GM21717 (cell line): ENCODE measurements around the gene GET4.

Experiments
- ATAC-seq: cut with Tn5 transposase; IDR thresholded peaks from one replicate; pipeline ENCODE4 v1.9.1; 2021; ENCODE audit warnings: mild to moderate bottlenecking, moderate library complexity; ENCODE audit not compliant: unreplicated experiment

Gene GET4

DNA sequence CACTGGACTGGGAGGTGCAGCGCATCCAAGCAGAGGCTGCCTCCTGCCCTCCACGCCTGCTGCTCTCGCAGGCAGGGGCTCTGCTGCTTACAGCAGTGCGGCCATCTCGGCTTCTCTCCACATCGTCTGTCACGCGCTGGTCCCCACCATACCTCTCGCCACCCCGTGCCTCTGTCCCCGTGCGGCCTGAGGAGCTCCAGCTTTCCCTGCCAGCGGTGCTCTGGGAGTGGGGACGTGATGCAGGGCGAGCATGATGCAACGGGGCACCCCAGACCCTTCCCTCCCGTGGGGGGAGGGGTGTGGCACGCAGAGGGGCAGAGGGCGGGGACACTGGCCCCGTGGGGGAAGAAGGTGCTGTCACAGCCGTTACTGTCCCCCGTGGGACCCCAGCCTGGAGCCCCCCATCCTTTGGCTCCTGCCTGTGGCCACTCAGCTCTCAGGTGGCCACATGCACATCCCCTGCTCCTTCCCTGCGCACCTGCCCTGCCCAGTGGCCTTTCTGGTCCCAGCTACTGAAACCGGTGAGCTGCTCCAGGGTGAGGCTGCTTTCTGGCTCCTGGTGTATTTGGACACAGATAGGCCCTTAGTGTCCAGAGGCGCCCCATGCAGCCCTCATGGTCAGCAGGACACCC, 9.0 kb downstream of the GET4 start:
- ATAC-seq = no peak

GRCh38 chr7:885893-886625, 9.7 kb downstream of the GET4 start:
- ATAC-seq = no peak

DNA sequence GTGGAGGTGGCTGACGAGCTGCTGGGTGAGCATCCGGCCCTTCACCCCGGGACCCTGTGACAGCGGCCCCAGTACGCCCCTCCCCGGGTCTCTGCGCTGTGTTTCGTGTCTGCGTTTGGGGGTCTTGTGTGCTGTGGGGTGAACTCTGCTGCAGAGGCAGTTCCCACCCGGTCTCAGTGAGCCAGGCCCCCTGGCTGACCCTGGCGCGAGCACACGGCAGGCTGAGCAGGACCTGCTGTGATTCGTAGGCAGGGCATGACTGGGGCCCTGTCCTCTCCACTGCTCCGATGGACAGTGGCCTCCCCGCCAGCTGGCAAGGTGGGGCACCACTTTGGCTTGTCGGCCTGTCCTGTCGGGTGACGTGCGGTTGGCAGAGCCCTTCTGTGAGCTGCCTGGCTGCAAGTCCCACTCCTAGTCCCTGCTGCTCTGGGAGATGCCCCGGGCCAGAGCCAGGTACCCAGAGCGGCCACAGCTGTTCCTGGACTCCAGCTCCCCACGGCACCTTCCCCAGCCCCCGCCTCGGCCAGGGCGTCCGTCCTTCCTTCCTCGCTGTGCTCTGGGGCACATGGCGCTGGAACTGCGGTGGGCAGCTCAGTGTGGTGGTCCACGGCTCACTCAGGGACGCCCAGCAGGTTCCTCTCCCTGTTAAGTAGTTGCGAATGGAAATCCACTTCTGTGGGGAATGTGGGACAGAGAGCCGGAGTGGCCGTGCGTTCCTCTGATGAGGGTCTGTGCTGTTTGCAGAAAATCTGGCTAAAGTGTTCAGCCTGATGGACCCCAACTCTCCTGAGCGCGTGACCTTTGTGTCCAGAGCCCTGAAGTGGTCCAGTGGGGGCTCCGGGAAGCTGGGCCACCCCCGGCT, 10.5 kb downstream of the GET4 start:
- ATAC-seq = no peak

GRCh38 chr7:887488-887820, 11.1 kb downstream of the GET4 start:
- no peak for ATAC-seq

- ATAC-seq = no peak
These were observed 12.0 kb downstream of the GET4 start for GRCh38 chr7:888081-889024.

- ATAC-seq = no peak
These were observed 12.7 kb downstream of the GET4 start for GRCh38 chr7:889025-889390.

- ATAC-seq = no peak
These were observed 13.0 kb downstream of the GET4 start for GRCh38 chr7:889391-889790.

DNA sequence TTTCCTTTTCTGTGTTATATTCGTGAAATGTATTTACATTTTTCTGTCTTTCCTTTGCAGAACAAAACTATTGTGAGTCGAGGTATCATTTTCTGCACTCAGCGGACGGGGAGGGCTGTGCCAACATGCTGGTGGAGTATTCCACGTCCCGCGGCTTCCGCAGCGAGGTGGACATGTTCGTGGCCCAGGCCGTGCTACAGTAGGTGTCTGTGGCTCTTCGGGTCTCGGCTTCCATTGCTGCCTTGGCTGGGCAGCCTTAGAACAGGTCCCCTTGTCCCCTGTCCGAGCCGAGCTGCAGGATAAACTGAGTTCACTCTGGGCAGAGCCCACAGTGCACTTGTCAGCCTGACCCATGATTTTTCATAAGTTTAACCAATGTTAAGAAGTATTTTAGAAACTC, 14.5 kb downstream of the GET4 start:
- no peak for ATAC-seq

DNA sequence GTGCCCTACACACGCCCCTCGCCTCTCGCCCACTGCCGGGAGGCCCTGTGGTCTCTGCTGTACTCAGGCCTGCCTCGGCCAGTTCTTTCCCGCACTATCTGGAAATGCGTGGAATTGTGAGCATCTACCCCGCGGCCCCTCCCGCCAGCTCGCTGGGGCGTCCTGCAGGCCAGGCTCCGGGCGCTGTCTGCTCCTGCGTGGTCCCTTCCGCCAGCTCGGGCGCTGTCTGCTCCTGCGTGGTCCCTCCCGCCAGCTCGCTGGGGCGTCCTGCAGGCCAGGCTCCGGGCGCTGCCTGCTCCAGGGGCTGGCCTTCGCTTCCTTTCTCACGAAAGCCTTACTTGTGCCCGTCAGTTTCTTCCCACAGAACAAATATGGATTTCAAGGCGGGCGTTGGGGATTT, 14.9 kb downstream of the GET4 start:
- ATAC-seq = no peak

DNA sequence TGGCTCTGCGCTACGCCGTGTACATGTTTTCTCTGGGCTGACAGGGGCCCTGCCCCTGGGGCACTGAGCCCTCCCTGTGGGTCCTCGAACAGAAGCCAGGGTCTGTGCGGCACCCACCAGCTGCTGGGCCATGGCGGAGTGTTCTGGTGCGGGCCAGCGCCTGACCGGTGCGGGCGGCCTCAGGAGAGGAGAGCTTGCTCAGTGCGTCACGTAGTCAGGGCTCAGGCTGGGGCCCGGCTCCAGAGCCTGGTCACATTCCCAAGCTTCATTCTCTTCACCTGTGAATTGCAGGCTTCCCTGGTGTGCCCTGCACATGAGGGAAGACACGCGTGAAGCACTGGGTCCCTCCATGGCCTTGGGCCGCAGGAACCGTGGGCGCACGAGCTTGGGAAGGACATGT, 15.5 kb downstream of the GET4 start:
- no peak for ATAC-seq

DNA sequence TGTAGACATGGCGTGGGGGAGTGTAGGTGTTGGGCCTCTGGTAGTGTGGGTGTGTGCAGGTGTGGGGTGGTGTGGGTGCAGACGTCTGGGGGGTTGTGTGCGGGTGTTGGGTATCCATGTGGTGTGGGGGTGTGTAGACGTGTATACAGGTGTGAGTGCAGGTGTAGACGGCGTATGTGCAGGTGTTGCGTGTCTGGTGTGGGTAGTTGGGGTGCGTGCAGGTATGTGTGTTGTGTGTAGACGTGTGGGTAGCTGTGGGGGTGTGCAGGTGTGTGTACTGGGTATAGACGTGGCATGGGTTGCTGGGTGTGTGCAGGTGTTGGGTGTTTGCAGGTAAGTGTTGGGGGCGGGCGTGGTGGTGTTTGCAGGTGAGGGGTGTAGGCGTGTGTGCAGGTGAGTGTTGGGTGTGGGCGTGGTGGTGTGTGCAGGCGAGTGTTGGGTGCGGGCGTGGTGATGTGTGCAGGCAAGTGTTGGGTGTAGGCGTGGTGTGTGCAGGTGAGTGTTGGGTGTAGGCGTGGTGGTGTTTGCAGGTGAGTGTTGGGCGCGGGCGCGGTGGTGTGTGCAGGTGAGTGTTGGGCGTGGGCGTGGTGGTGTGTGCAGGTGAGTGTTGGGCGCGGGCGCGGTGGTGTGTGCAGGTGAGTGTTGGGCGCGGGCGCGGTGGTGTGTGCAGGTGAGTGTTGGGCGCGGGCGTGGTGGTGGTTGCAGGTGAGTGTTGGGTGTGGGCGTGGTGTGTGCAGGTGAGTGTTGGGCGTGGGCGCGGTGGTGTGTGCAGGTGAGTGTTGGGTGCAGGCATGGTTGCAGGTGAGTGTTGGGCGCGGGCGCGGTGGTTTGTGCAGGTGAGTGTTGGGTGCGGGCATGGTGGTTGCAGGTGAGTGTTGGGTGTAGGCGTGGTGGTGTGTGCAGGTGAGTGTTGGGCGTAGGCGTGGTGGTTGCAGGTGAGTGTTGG, 16.6 kb downstream of the GET4 start:
- no peak for ATAC-seq

DNA sequence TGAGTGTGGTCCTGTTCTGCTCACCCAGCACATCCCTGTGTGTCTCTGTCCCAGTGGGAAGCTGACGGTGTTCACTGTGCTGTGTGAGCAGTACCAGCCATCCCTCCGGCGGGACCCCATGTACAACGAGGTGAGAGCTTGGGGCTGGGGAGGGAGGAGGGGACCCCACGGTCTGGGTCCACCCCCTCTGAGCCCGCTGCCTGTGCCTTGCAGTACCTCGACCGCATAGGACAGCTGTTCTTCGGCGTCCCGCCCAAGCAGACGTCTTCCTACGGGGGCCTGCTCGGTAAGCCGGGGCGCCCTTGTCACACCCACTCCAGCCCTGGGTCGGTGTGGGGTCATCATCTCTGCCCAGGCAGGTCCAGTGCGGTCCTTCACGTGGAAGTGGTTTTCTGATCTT, 17.3 kb downstream of the GET4 start:
- ATAC-seq = no peak

DNA sequence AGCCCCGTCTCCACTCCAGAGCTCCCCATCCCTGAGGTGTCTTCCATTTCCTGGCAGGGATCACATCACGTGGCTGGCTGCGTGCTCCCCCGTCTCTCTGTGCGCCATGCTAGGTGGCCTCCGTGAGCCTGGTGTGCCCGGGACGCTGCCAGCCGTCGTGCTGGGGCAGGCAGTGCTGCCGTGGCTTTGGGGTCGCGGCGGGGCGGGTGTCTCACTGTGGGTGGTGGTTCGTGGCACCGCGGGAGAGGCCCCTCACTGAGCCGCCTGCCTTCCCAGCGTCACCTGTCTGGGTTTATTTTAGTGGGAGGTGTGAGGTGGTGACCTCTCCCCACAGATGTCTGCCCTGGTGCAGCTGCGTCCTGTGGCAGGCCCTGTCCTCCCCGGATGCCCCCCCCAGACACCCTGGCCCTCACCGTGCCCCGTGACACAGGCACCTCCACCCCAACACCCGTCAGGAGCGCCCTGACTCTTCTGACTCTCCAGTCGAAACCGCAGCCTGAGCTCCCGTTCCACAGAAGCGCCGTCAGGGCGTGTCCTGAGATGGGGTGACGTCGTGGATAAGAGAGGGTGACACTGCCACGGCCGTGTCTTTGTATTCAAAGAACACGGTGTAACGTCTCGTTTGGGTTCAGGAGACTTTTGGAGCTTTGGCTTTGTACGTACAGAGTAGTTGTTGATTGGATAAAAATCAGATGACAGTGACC, 18.0 kb downstream of the GET4 start:
- ATAC-seq = no peak

DNA sequence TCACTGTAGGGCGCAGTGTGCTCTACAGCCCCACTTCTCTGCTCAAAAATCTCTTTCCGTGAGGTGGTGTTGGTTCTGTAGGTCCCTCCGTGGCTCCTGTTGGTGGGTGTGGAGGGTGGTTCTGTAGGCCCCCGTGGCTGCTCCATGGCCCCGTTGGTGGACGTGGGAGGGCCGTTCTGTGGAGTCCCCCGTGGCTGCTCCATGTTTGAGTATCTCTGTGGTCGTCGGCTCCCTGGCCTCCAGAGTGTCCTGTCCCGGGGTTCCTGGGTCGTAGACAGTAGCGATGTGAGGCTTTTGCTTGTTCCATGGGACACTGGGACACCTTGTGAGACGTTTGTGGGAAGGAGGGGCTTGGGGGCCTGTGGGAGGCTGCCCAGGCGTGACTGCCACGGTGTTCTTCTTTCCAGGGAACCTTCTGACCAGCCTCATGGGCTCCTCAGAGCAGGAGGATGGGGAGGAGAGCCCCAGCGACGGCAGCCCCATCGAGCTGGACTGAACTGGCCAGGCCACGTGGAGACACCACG, 18.6 kb downstream of the GET4 start:
- ATAC-seq = no peak

DNA sequence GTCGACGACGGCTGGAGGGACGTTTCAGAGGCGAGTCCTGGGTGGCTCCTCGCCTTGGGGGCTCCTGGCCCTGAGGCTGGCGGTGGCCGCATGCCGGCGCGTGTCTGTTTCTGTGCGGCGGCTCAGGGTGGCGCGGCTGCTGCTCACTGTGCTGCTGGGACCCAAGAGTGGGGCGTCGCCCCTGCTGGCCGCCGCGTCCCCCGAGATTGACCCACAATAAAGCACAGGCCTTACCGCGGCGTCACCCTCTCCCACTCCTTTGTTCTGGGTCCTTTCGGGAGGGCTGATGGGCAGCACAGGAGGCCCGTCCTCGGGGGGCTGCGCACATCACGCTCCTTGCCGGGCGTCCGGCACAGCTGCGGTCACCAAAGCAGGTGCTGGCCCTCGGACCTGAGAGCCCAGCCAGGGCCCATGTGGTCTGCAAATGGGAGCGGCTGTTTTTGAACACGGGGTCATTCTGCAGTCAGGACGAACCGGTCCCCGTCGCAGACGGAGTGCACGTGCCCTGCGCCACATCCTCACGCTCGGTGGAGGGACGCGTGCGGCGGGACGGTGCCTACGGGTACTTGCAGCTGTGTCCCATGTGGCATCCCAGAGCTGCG, 19.2 kb downstream of the GET4 start:
- ATAC-seq = no peak

DNA sequence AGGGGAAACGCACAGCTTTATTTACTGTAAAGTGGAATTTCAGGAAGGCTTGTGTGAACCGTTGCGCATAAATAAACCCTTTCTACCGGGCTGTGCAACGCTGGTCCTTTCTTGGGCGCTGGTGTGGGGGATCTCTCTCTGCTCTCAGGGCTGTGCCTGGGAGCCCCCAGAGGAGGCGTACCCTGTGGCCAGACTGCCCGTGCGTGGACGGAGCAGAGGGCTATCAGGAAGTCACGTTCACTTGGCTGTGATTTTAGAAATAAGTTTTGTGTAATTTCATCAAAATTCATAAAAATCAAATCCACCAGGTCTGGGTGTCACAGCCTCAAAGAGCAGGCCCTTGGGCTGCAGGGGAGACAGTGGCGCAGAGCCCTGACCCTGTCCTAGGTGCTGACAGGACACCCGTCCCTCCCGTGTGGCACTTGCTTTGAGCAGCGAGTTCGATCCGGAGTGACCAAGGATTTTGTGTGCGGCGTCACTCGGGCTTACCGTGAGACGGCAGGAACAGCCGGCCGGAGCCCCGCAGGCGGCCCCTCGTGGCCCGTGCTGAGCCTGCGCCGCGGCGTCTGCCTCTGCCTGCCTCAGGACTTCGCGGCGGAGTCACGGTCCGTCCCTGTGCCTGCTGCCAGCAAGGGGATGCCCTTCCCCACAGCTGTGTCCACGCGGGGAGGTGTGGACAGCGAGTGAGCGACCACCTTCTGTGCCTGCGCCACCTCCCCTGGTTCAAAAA, 20.2 kb downstream of the GET4 start:
- no peak for ATAC-seq

GRCh38 chr7:897086-897485, 20.7 kb downstream of the GET4 start:
- no peak for ATAC-seq

DNA sequence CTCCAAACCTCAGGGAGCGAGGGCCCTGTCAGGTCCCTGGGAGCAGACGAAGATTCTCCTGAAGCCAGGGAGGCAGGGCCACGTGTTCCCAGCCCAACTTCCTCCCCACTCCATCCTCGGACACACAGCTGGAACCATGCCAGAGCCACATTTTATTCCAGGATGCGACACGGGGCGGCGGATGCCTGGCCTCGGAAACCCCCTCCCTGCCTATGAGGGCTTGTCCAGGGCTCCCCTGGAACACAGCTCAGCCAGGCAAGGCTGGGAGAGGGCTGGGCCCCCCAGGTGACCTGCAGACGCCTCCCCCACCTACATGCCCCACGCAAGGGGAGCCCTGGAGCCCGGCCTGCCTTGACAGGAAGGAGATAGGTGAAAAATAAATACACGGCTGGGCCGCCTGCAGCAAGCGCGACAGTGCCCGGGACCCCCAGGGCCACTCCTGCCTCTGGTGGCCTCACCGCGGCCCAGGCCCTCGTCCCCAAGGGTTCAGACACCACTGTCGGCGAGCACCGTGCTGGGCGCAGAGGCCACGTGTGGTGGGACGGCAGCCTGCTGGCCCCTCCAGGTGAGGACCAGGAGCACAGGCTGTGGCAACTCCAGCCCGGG, 21.5 kb downstream of the GET4 start:
- no peak for ATAC-seq
